GM21717 (cell line): ENCODE measurements around the gene PHOSPHO2.
"Not testable (repeated sequence)": the region's sequence is repeated elsewhere in the genome, so short reads cannot be mapped to it uniquely, and the experiment has no call there.

Source experiments
- ATAC-seq: cut with Tn5 transposase; IDR thresholded peaks from one replicate; pipeline ENCODE4 v1.9.1; 2021; ENCODE audit warnings: mild to moderate bottlenecking, moderate library complexity; ENCODE audit not compliant: unreplicated experiment

The PHOSPHO2 gene

DNA sequence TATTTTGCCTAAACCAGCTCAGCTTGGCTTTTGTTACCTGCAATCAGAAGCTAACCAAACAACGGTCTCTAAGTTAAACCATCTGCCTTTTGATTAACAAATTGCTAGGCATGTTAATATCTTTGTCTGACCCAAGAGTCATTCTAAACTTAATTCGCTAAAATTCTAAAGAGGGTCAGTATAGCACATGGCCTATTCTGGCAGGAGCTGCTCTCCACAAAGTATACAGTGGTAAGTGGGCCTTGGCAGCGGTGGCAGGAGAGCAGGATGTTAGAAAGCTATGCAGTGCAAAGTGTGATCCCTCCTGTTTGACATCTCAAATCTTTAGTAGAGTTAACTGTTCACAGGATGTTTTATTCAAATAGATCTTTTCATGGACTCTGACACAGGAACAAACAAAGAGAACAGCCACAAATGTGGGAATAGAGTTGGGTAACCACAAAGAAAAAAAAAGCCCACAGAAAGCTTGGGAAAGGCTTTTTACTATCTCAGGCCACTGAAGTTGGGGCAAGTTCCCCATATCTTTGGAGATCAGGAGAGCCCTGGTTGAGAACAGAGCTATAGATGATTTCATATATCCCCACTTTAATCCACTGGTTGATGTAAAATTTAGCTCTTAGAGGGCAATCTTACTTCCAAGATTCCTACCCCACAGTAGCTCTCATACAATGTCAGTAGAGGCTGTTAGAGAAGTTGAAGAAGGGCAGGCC lies 10.7 kb upstream of the PHOSPHO2 start:
- no peak for ATAC-seq

DNA sequence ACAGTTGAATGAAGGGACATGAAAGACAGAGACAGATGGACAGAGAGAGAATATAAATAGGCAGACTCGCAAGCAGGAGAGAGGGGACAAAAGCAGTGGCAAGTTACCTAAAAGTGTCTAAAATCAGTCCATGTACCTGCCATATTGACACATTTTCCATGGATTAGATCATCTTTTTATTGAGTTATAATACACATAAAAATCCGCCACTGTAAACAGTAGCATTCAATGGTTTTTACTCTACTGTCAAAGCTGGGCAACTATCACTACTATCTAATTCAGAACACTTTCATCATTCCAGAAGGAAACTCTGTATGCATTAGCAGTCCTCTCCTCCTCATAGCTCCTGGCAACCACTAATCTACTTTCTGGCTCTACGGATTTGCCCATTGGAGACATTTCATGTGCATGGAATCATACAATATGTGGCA lies 10.1 kb upstream of the PHOSPHO2 start:
- no peak for ATAC-seq

- ATAC-seq, result not testable (repeated sequence)
These were observed 9.6 kb upstream of the PHOSPHO2 start for GRCh38 chr2:169684712-169685111.

- not testable (repeated sequence) for ATAC-seq
These were observed 7.4 kb upstream of the PHOSPHO2 start for GRCh38 chr2:169686825-169687224.

- not testable (repeated sequence) for ATAC-seq
These were observed 6.3 kb upstream of the PHOSPHO2 start for GRCh38 chr2:169687943-169688342.

- ATAC-seq, result no peak
These were observed 3.3 kb upstream of the PHOSPHO2 start for GRCh38 chr2:169690958-169691357.

GRCh38 chr2:169692718-169693117 lies 1.6 kb upstream of the PHOSPHO2 start:
- ATAC-seq, result no peak

DNA sequence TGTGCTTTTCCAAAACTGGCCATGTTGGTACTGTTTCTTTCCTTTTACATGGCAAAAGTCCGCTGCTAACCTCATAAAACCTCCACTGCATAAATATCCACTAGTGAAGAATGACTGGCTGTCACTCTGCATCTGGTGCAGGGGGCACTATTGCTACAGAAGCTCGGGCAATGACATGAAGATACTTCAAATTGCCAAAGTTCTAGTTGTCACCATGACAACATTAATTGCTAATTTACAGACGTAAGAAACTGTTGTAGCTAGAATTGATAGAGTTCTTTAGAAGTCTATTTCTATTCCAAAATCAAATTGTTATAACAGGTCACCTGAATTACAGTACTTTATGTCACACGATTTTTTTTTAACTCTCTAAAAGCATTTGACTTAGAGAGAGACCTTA lies 909 bp upstream of the PHOSPHO2 start:
- ATAC-seq, result no peak

DNA sequence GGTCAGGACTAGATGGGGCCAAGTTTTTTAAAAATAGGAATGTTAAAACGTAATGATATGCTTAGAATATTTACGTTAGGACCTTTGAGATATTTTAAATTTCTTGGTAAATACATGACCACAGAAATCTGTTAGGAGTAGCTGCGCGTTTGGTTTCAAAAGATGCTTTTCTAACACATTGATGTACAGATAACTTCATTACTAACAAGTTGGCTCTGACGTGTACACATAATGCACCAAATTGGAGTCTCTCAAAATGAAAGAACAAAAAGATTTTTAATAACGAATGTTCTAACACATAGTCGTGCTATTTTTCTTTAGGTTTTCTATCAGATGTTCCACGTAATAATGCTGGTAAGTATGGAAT lies 608 bp downstream of the PHOSPHO2 start:
- ATAC-seq, result no peak

- no peak for ATAC-seq
These were observed 2.1 kb downstream of the PHOSPHO2 start for GRCh38 chr2:169696381-169696780.

- ATAC-seq, result not testable (repeated sequence)
These were observed 4.9 kb downstream of the PHOSPHO2 start for GRCh38 chr2:169699173-169699572.

- no peak for ATAC-seq
These were observed 8.7 kb downstream of the PHOSPHO2 start for GRCh38 chr2:169702996-169703395.

- no peak for ATAC-seq
These were observed 10.0 kb downstream of the PHOSPHO2 start for GRCh38 chr2:169704160-169704708.

- ATAC-seq, result no peak
These were observed 11.7 kb downstream of the PHOSPHO2 start for GRCh38 chr2:169705927-169706326.

GRCh38 chr2:169707626-169708025 lies 13.4 kb downstream of the PHOSPHO2 start:
- ATAC-seq, result no peak

DNA sequence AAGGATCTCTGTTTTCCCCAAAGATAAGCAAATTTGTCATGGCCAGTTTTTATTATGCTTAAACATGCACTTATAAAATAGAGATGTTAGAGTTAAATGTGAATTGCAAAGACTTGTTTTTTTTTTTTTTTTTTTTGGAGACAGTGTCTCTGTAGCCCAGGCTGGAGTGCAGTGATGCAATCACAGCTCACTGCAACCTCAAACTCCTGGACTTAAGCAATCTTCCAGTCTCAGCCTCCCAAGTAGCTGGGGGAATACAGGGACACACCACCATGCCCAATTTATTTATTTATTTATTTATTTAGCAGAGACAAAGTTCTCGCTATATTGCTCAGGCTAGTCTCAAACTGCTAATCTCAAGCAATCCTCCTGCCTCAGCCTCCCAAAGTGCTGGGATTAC lies 15.1 kb downstream of the PHOSPHO2 start:
- no peak for ATAC-seq

DNA sequence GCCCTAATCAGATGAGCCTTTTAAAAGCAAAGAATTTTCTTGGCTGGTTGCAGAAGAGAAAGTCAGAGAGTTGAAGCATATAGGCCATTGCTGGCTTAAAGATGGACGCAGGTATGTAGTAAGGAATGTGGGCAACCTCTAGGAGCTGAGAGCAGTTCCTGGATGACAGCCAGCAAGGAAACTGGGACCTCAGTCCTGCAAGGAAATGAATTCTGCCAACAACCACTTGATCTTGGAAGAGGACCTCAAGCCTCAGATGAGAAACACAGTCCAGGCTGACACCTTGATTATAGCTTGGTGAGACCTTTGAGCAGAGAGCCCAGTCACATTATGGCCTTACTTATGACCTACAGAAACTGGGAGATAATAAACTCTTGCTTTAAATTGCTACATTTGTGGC lies 15.7 kb downstream of the PHOSPHO2 start:
- no peak for ATAC-seq

DNA sequence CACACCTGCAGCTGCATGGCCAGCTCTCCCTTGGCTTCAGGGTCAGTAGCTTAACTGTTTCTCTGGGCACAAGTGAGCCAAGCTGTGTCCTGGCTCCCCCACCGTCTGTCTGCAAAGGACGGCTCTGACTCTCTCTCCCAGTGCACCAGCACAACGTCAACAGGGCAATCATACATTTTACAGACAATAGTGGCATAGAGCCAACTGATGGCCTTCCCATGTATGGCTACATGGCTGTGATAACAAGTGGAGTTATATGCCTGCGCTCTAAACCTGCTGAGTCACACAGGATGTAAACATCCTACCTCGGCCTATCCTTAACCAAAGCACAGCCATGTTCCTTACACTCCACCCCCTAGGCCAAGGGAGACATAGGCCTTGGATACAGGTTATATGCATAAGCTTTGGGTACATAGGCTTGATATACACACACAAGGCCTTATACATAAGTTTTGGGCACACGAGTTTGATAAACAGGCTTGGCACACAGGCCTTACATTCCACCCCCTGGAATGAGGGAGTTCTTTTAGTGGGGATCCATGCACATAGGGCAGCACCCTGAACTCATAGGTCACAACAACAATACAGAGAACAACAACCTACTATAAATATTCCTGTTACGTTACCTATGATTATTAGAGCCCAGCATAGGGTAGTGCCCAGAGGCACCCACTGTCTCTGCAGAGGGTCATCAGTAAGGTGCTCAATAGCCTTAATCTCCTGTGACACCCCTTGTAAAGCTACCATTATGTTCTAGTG lies 17.7 kb downstream of the PHOSPHO2 start:
- no peak for ATAC-seq

DNA sequence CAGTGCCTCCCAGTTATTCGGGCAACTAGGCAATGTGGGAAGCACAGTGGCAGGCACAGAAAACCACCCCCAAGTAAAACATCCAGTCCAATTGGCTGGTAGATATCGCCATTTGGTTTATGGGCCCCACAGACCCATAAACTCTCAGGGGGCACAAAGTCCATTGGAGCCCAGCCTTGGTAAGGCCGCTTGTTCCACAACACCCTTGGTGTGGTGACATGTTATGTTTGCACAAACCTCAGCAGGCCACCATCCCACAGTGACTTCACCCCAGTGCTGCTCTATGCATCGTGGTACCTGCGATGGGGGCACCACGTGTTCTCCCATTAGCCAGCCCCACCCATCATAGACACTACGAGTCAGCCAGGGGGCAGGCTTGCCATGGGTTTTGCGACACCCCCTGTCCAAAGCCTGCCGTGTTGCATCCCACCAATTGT lies 18.5 kb downstream of the PHOSPHO2 start:
- no peak for ATAC-seq

GRCh38 chr2:169713331-169713730 lies 19.1 kb downstream of the PHOSPHO2 start:
- no peak for ATAC-seq

DNA sequence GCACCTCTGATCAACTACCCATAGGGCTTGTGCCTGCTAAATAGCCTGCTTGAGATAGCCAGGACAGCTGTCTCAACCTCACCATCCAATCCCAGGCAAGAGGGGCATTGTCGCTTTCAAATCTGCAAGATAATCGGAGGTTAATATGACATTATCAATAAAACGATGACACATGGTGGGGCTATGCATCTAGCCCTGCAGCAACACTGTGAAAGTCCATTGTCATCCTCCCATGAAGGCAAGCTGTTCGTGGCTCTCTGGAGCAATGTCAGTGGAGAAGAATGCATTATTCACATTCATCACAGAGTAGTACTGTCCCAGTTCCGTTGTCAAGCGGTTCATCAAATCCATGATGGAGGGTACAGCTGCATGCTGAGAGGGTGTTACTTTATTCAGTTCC lies 20.4 kb downstream of the PHOSPHO2 start:
- no peak for ATAC-seq
